Renal pelvis (tissue), 12 donors: ENCODE results near the gene TTC1. TPM values are rescaled to one million over a fixed set of nuclear protein-coding genes. Genes with fewer than 3 reads are reported as not detected.
"Not testable (repeated sequence)": the region's sequence is repeated elsewhere in the genome, so short reads cannot be mapped to it uniquely, and the experiment has no call there.

Source experiments
- DNase-seq: peaks from one replicate; pipeline ENCODE4 v3.0.0-alpha.2; 2013
- long read RNA-seq, 16 experiments: transcript quantifications; one replicate each; lab custom pipeline, GENCODE V29; 2026
- polyA plus RNA-seq, 3 donors: library from polyadenylated mRNA; unstranded; fragments of 120-200 nt; gene quantifications; one replicate each; pipeline ENCODE4 v1.2.1, GENCODE V29; 2013; ENCODE audit not compliant: insufficient read length in 3 of 3

TTC1 gene
- polyA plus RNA-seq, result 10 to 100 TPM; 54.8 to 62.1 (median 57.2) TPM
- long read RNA-seq, donor 1, transcript TTC1-201 (8 exons, 1,467 nt), result major isoform, 9 of 33 reads
- long read RNA-seq, donor 1, partial matches to known transcripts, result 20 of 33 reads
- long read RNA-seq, donor 1, other reads (novel, unspliced or antisense), result 0 of 33 reads
- long read RNA-seq, donor 2, transcript TTC1-204 (5 exons, 1,119 nt), result minor isoform, 5 of 110 reads
- long read RNA-seq, donor 2, transcript TTC1-201 (8 exons, 1,467 nt), result major isoform, 21 of 110 reads
- long read RNA-seq, donor 2, partial matches to known transcripts, result 84 of 110 reads
- long read RNA-seq, donor 2, other reads (novel, unspliced or antisense), result 0 of 110 reads
- long read RNA-seq, donor 3, transcript TTC1-201 (8 exons, 1,467 nt), result major isoform, 19 of 70 reads
- long read RNA-seq, donor 3, partial matches to known transcripts, result 51 of 70 reads
- long read RNA-seq, donor 3, other reads (novel, unspliced or antisense), result 0 of 70 reads
- long read RNA-seq, donor 4, transcript TTC1-201 (8 exons, 1,467 nt), result major isoform, 16 of 33 reads
- long read RNA-seq, donor 4, partial matches to known transcripts, result 14 of 33 reads
- long read RNA-seq, donor 4, other reads (novel, unspliced or antisense), result 0 of 33 reads
- long read RNA-seq, donor 5, partial matches to known transcripts, result 16 of 20 reads
- long read RNA-seq, donor 5, other reads (novel, unspliced or antisense), result 0 of 20 reads
- long read RNA-seq, donor 6, transcript TTC1-201 (8 exons, 1,467 nt), result major isoform, 11 of 54 reads
- long read RNA-seq, donor 6, partial matches to known transcripts, result 41 of 54 reads
- long read RNA-seq, donor 6, other reads (novel, unspliced or antisense), result 0 of 54 reads
- long read RNA-seq, donor 7, transcript TTC1-201 (8 exons, 1,467 nt), result major isoform, 12 of 103 reads
- long read RNA-seq, donor 7, transcript TTC1-204 (5 exons, 1,119 nt), result minor isoform, 5 of 103 reads
- long read RNA-seq, donor 7, partial matches to known transcripts, result 86 of 103 reads
- long read RNA-seq, donor 7, other reads (novel, unspliced or antisense), result 0 of 103 reads
- long read RNA-seq, donor 8, transcript TTC1-201 (8 exons, 1,467 nt), result major isoform, 6 of 36 reads
- long read RNA-seq, donor 8, partial matches to known transcripts, result 29 of 36 reads
- long read RNA-seq, donor 8, other reads (novel, unspliced or antisense), result 0 of 36 reads
- long read RNA-seq, donor 9, transcript TTC1-201 (8 exons, 1,467 nt), result major isoform, 16 of 35 reads
- long read RNA-seq, donor 9, partial matches to known transcripts, result 17 of 35 reads
- long read RNA-seq, donor 9, other reads (novel, unspliced or antisense), result 0 of 35 reads
- long read RNA-seq, donor 10, transcript TTC1-201 (8 exons, 1,467 nt), result major isoform, 10 of 62 reads
- long read RNA-seq, donor 10, partial matches to known transcripts, result 52 of 62 reads
- long read RNA-seq, donor 10, other reads (novel, unspliced or antisense), result 0 of 62 reads
- long read RNA-seq, donor 11, transcript TTC1-201 (8 exons, 1,467 nt), result major isoform, 6 of 21 reads
- long read RNA-seq, donor 11, partial matches to known transcripts, result 12 of 21 reads
- long read RNA-seq, donor 11, other reads (novel, unspliced or antisense), result 0 of 21 reads
- long read RNA-seq, donor 12, transcript TTC1-201 (8 exons, 1,467 nt), result major isoform, 27 of 47 reads
- long read RNA-seq, donor 12, partial matches to known transcripts, result 18 of 47 reads
- long read RNA-seq, donor 12, other reads (novel, unspliced or antisense), result 0 of 47 reads
- long read RNA-seq, donor 13, partial matches to known transcripts, result 56 of 58 reads
- long read RNA-seq, donor 13, other reads (novel, unspliced or antisense), result 0 of 58 reads
- long read RNA-seq, donor 14, transcript TTC1-201 (8 exons, 1,467 nt), result major isoform, 8 of 92 reads
- long read RNA-seq, donor 14, partial matches to known transcripts, result 81 of 92 reads
- long read RNA-seq, donor 14, other reads (novel, unspliced or antisense), result 0 of 92 reads
- long read RNA-seq, donor 15, transcript TTC1-201 (8 exons, 1,467 nt), result major isoform, 28 of 168 reads
- long read RNA-seq, donor 15, partial matches to known transcripts, result 135 of 168 reads
- long read RNA-seq, donor 15, other reads (novel, unspliced or antisense), result 0 of 168 reads
- long read RNA-seq, donor 16, transcript TTC1-201 (8 exons, 1,467 nt), result major isoform, 17 of 99 reads
- long read RNA-seq, donor 16, partial matches to known transcripts, result 82 of 99 reads
- long read RNA-seq, donor 16, other reads (novel, unspliced or antisense), result 0 of 99 reads

GRCh38 chr5:160008877-160009590 lies at the start of gene TTC1:
Gene TTC1 (plus strand): TSS chr5:160009139. CDS start chr5:160010529, 1,390 bp downstream.
- DNase-seq, result peak; percentile 99

GRCh38 chr5:159961176-159962160 lies 47.5 kb upstream of the TTC1 start:
- no peak for DNase-seq

GRCh38 chr5:159962214-159962613 lies 46.7 kb upstream of the TTC1 start:
- no peak for DNase-seq

- DNase-seq, result no peak
These were observed 45.0 kb upstream of the TTC1 start for GRCh38 chr5:159963935-159964334.

- peak; percentile 52 for DNase-seq
These were observed 43.7 kb upstream of the TTC1 start for GRCh38 chr5:159965031-159965837.

- not testable (repeated sequence) for DNase-seq
These were observed 43.2 kb upstream of the TTC1 start for GRCh38 chr5:159965838-159966128.

GRCh38 chr5:159969966-159970365 lies 39.0 kb upstream of the TTC1 start:
- DNase-seq, result no peak

GRCh38 chr5:159971038-159971437 lies 37.9 kb upstream of the TTC1 start:
- DNase-seq, result no peak

- no peak for DNase-seq
These were observed 37.4 kb upstream of the TTC1 start for GRCh38 chr5:159971514-159971913.

- DNase-seq, result no peak
These were observed 36.9 kb upstream of the TTC1 start for GRCh38 chr5:159971931-159972461.

GRCh38 chr5:159972538-159973362 lies 36.2 kb upstream of the TTC1 start:
- no peak for DNase-seq

GRCh38 chr5:159975462-159976019 lies 33.4 kb upstream of the TTC1 start:
- no peak for DNase-seq

GRCh38 chr5:159976921-159977320 lies 32.0 kb upstream of the TTC1 start:
- no peak for DNase-seq

- DNase-seq, result no peak
These were observed 30.6 kb upstream of the TTC1 start for GRCh38 chr5:159978358-159978757.

- DNase-seq, result no peak
These were observed 26.3 kb upstream of the TTC1 start for GRCh38 chr5:159982421-159983173.
